NCI-H2029 (cell line): ENCODE data around the gene TMEM138.

ENCODE experiments used
- DNase-seq: peaks from one replicate; lab custom pipeline; 2025; lab: John Stamatoyannopoulos, UW

The TMEM138 gene

DNA sequence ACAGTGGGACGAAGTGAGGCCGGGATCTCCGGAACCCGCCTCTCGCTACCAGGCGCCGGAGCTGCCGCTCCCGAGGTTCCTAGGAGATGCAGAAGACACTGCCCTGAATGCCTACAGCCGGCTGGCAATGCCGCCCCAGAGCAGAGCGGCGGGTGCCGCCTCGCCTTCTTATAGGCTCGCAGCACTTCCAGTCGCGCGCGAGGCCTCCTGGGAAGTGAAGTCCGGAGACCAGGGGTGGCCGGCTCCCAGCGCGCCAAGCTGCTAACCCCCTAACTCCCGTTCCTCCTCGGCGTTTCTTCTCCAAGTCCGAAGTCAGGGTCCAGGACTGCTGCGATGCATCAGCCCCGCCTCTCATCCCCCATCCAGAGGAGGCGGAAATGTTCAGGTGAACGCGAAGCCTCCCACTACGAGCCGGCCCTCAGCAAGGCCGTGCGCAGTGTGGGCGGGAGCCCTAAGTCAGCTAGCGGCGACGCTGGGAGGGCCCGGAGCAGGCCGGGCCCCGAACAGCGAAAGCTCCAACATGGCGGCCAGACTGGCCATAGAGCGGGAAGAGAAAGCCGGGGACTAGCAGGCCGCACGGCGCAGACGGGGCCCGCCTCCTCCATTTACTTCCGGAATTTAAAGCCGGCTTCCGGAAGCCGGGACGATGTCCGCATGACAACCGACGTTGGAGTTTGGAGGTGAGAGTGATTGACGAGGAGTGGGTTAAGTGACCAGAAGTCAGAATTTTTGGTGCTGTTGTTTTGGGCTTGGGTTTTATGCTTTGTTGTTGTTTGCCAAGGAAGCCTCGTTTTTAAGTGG, at the start of gene TMEM138, which contains the start of gene CYB561A3:
Gene TMEM138 (plus strand): TSS at position 634 of the 801 bp plus-strand sequence. CDS start 2,017 bp downstream, outside the sequence.
Gene CYB561A3 (minus strand): TSS at position 142 of the 801 bp plus-strand sequence. CDS start 5,169 bp downstream, outside the sequence.
- DNase-seq, result peak; percentile 96

DNA sequence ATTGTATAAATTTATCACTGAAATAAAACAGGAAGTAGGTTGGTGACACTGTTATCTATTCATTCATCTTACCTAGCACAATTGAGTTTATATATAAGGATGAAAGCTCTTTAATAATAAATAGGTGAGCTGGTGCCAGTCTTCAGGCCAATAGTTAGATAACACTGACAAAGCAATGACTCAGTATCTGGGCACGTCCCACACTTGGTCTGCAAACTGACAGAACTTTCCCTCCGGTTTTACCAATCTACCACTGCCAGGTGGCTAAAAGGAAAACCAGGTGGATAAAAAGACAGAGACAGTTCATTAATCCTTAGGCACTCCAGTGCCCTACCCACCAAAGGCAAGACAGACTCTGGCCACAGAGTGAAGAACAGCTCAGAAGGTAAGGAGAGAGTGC, 46.9 kb upstream of the TMEM138 start:
- no peak for DNase-seq

DNA sequence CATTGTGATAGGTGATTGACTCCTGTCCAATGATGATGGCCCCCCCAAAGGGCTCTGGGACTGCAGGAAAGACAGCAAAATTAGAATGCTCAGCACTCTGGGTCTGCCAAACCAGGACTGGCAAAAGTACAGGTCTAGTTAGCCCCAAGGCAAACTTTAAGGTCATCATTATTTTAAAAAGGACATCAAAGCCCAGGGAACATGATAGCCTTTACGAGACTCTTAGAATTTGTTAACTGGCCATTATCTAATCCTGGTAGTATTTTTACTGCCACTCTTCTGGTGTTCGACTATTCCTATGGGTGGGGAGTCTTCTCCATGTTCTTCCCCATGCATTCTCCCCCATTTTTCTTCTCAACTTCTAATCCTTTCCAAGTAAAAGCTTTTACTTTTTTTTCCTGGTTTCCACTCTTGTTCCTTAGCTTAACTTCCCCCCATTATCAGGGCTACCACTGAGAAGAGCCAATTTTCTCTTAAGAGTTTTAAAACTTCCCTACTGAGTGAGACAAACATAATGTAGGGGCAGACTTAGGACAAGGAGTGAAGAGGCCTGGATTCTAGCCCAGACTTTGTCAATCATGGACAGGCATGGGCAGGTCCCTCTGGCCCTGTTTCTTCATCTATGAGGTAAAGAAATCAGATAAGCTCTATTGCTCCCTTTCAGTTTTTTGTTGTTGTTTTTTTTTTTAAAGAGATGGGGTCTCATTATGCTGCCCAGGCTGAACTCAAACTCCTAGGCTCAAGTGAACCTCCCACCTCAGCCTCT, 36.3 kb upstream of the TMEM138 start:
- DNase-seq, result no peak

- no peak for DNase-seq
Measured at GRCh38 chr11:61327669-61328071, 34.5 kb upstream of the TMEM138 start.

DNA sequence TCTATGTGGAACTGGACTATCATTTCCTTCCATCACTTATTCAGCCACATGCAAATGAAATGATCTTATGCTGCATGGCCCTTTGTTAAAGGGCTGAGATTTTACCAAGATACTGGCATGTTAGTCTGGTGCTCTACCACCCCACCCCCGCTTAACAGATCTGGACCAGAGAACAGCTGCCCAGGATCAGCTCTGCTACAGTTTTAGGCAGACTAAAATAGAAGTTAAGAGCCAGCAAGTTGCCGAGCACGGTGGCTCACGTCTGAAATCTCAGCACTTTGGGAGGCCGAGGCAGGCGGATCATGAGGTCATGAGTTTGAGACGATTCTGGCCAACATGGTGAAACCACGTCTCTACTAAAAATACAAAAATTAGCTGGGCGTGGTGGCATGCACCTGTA, 33.8 kb upstream of the TMEM138 start:
- DNase-seq, result no peak

GRCh38 chr11:61329871-61330270, 32.3 kb upstream of the TMEM138 start:
- DNase-seq, result no peak

- no peak for DNase-seq
Measured at GRCh38 chr11:61331651-61332050, 30.5 kb upstream of the TMEM138 start.

DNA sequence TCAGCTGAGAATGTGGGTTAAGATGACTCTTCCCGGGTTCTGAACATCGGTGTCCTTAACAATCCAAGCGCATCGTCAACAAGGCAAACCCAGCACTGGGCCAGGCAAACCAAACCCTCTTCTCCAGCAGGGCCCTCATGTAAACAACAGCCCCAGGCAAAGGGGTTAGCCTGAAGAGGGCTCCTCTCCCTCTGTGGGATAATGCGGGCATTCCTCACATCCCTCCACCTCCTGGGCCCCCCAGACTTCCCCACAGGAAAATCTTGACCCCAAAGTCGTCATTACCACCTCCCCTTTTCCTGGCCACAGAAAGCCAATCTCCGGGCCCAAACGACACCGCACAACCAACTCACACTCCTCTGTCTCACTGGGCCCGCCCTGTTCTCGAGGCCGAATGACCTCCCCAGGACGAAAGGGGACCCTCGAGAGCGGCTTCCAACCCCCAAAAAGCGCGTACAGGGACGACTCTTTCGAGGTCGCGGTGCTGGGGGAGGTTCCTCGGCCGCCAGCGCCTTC, 29.8 kb upstream of the TMEM138 start:
- DNase-seq, result peak; percentile 4

GRCh38 chr11:61332797-61333549, 29.2 kb upstream of the TMEM138 start, which contains the start of the genes DDB1 and TKFC:
DDB1 (minus strand) TSS chr11:61333105; CDS start chr11:61332968, 137 bp downstream.
TKFC (plus strand) TSS chr11:61333228; CDS start chr11:61334729, 1,501 bp downstream.
- DNase-seq, result peak; percentile 93

DNA sequence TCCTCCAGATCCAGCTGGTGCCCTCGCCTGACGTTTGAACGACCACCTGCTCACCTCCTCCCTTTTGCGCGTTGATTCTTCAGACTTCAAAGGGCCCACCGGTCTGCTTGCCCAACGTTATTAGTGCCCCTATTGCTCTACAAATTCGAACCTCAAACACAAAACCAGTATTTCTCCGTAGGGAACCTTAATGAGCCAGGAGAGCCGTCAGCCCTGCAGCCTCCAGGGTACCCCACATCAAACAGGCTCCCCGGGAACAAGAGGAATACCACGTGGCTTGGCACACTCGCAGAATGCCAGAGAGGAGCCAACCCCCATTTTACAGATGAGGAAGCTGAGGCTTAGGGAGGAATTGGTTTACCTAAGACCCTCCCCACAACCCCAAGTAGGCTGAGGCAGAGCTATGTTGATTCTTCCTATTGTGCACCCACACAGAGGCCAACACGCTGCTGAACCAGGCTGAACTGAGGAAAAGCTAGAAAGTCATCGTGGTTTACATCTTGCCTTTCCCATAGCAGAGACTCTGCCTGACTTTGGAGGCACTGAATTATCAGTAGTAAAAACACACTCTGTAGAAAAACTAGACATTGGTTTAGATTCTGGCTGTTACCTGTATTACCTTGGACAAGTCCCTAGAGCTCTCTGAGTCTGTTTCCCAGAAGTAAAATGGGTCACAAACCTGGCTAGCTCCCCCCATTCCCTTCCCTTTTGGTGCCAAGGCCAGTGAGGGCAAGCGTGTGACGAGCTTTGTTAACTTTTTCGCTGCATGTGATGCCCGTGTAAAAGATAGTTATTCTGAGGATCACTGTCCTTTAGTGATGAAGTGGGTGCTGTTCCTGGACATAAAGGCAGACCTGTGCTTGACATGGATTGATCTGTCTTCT, 28.4 kb upstream of the TMEM138 start:
- no peak for DNase-seq

DNA sequence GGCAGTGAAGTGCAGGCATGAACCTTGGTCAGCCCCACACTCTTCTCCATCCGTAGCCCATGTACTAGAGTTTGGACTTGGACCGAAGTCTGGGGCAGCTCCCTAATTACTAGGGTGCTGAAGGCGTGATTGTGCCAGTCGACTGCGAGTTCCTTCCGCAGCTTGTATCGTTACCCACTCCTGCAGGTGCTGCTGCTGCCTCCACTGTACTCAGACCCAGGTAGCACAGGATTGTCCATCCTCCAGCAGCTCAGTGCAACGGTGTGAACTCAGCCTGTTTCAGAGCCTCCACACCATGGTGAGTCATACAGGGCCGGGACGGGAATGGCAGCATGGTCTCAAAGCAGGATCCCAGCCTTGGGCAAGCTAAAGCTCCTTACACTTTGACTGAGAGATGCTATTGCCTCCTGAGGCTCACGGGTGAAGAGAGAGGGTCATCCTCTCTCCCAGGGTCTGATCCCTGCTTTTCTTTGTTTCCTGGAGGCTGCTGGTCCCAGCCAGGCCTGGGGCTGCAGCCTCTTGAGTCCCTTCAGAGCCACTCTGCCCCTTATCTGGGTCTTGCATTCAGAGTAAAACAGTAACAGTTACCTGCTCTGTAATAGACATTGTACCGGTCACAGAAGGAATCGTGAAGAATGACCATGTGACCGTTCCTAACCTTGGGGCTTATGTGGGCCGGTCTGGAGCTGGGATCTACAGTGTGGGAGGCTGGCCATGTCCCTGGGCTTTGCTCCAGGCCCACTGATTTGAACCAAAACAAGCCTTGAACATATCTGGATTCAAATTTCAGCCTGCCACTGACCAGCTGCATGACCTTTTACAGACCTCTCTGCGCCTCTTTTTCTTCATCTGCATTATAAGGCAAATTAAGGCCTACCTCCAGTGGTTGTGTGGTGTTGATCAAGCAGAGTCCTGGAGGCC, 27.5 kb upstream of the TMEM138 start:
- no peak for DNase-seq

GRCh38 chr11:61335355-61335710, 26.8 kb upstream of the TMEM138 start:
- no peak for DNase-seq

GRCh38 chr11:61336171-61336935, 25.8 kb upstream of the TMEM138 start:
- peak; percentile 80 for DNase-seq

DNA sequence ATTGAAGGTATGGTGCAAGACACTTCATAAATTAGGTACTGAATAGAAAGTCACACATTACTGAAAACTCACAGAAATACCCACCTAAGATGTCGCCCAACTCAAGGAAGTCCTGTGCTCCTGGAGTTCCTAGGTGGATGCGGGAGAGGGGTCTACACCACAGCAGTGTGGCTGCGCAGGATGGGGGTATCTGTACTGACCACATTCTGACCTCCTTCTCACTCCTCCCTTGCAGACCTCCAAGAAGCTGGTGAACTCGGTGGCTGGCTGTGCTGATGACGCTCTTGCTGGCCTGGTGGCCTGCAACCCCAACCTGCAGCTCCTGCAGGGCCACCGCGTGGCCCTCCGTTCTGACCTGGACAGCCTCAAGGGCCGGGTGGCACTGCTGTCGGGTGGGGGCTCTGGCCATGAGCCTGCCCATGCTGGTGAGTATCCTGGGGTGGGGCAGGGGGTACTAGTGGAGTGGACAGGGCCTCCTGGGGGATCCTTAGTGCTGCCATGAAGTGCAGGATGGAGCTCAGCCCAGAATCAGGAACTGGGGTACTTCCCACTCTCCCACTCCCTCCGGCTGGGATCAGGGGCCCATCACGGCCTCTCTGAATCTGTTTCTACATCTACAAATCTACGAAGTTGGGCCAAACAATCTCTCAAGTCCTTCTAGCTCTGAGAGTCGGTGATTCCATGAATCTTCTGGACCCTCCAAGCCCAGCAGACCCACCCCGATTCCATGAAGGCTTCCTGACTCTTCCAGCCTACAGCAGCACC, 24.3 kb upstream of the TMEM138 start:
- DNase-seq, result no peak

- no peak for DNase-seq
Measured at GRCh38 chr11:61338783-61339489, 23.2 kb upstream of the TMEM138 start.

DNA sequence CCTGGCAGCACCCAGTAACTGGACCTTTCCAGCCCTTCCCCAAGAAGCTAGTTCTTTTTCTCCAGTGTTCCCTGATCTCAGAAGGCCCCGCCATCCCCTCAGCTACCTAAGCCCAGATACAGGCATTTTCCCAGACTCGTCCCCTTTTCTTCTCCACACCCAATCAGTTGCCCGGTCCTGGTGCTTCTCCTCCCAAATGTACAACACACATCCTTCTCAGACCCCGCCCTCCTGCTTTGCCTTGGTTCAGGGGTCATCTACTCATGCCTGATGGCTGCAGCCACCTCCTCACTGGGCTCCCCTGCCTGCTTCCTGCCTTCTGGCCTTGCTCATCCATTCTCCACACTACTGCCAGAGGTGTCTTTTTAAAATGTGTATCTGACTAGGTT, 22.7 kb upstream of the TMEM138 start:
- DNase-seq, result no peak

DNA sequence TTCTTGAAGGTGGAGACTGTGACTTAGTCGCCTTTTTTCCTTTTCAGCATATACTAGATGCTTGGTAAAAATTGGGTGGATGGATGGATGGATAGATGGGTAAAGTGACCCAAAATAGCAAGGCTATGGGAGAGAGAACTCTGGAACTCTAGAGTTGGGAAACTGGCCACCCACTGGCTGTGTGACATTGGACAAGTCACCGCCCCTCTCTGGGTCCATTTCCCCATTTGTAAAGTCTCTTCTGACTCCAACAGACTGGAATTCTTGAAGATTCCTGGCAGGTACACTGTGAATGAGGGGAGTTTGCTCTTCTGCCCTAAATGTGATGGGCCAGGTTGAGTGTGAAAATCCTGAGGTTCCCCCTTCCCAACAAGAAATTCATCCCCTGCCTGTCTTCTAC, 21.2 kb upstream of the TMEM138 start:
- no peak for DNase-seq

GRCh38 chr11:61341706-61342105, 20.5 kb upstream of the TMEM138 start:
- no peak for DNase-seq
